Prostate gland (tissue), 2 donors: ENCODE results near the gene RAB42.

Experiments
- CTCF ChIP-seq, 4 experiments: fragments of 200-600 bp in 2 of 4; fragments of 450-650 bp in 2 of 4; sonication (generic) in 2 of 4; IDR thresholded peaks; 1 replicate in 3 of 4; 2 replicates in 1 of 4; pipeline ENCODE4 v1.5.1; 2016 to 2019; ENCODE audit warnings: antibody characterized with exemption in 4 of 4, mild to moderate bottlenecking in 2 of 4, moderate library complexity in 2 of 4
- POLR2A ChIP-seq: fragments of 450-650 bp; IDR thresholded peaks from one replicate; pipeline ENCODE4 v1.6.1; 2016; ENCODE audit warnings: antibody characterized with exemption, mild to moderate bottlenecking

GRCh38 chr1:28573564-28573963 lies 18.5 kb upstream of the RAB42 start:
- TF ChIP-seq CTCF (IDR thresholded peaks at IDR 0.05) (no peak), POLR2A (no peak)
